HepG2 (cell line): ENCODE data around the gene PPDPF. TPM values are rescaled to one million over a fixed set of nuclear protein-coding genes. Genes with fewer than 3 reads are reported as not detected.
A peak's percentile ranks its signal among the peaks of the same experiment; 100 is the strongest.

ENCODE experiments used
- BORCS8-MEF2B ChIP-seq: sonication (generic); formaldehyde crosslinking; IDR thresholded peaks from 2 replicates; pipeline ENCODE4 v1.8.0; 2022; ENCODE audit warnings: mild to moderate bottlenecking, missing genetic modification reagents
- CSRNP1 ChIP-seq: sonication (generic); formaldehyde crosslinking; IDR thresholded peaks from 2 replicates; pipeline ENCODE4 v1.8.1; 2023; ENCODE audit warnings: mild to moderate bottlenecking, missing genetic modification reagents
- EHMT2 ChIP-seq: fragments of 200-600 bp; sonication (generic); IDR thresholded peaks from 2 replicates; pipeline ENCODE4 v1.7.0; 2017; ENCODE audit warnings: antibody characterized with exemption, low read depth, low read length, borderline replicate concordance
- GATAD1 ChIP-seq: IDR thresholded peaks from 2 replicates; pipeline ENCODE4 v1.6.1; 2016; ENCODE audit warnings: missing genetic modification reagents, missing compliant biosample characterization
- GATAD2A ChIP-seq: IDR thresholded peaks from 2 replicates; pipeline ENCODE4 v1.6.1; 2016
- HNRNPLL ChIP-seq: fragments of 200-400 bp; formaldehyde crosslinking; IDR thresholded peaks from 2 replicates; pipeline ENCODE4 v1.6.1; 2017; ENCODE audit warnings: mild to moderate bottlenecking, low read depth, low read length; ENCODE audit not compliant: poor library complexity, severe bottlenecking
- HOXA3 ChIP-seq: sonication (generic); formaldehyde crosslinking; IDR thresholded peaks from 2 replicates; pipeline ENCODE4 v1.5.0; 2020; ENCODE audit warnings: missing genetic modification reagents
- KLF11 ChIP-seq: IDR thresholded peaks from 2 replicates; pipeline ENCODE4 v1.6.1; 2016; ENCODE audit warnings: missing compliant biosample characterization
- RARG ChIP-seq: sonication (generic); formaldehyde crosslinking; IDR thresholded peaks from 2 replicates; pipeline ENCODE4 v1.4.0; 2020; ENCODE audit warnings: low read depth, mild to moderate bottlenecking, missing genetic modification reagents
- SOX6 ChIP-seq, 2 experiments: fragments of 450-650 bp in 1 of 2; sonication (generic) in 1 of 2; formaldehyde crosslinking in 1 of 2; IDR thresholded peaks; 2 replicates each; pipeline versions ENCODE4 v1.4.0 to v1.6.1; 2017 to 2020; ENCODE audit warnings: antibody characterized with exemption in 1 of 2, mild to moderate bottlenecking in 1 of 2, missing genetic modification reagents in 1 of 2
- ZBTB4 ChIP-seq: sonication (generic); formaldehyde crosslinking; IDR thresholded peaks from 2 replicates; pipeline ENCODE4 v1.4.0; 2020; ENCODE audit warnings: missing genetic modification reagents, mild to moderate bottlenecking, borderline replicate concordance
- ZBTB43 ChIP-seq: sonication (generic); formaldehyde crosslinking; conservative IDR thresholded peaks from 2 replicates; pipeline ENCODE4 v1.4.0; 2020; ENCODE audit warnings: missing genetic modification reagents
- ZFP41 ChIP-seq: sonication (generic); formaldehyde crosslinking; IDR thresholded peaks from 2 replicates; pipeline ENCODE4 v1.4.0; 2020; ENCODE audit warnings: mild to moderate bottlenecking, missing genetic modification reagents, borderline replicate concordance
- ZNF17 ChIP-seq: sonication (generic); formaldehyde crosslinking; IDR thresholded peaks from 2 replicates; pipeline ENCODE4 v1.5.0; 2020; ENCODE audit warnings: mild to moderate bottlenecking, missing genetic modification reagents
- ZNF263 ChIP-seq: sonication (generic); formaldehyde crosslinking; IDR thresholded peaks from 2 replicates; pipeline ENCODE4 v1.4.0; 2020; ENCODE audit warnings: missing genetic modification reagents
- ZNF331 ChIP-seq: sonication (generic); formaldehyde crosslinking; IDR thresholded peaks from 2 replicates; pipeline ENCODE4 v1.4.0; 2020; ENCODE audit warnings: missing genetic modification reagents
- ZNF343 ChIP-seq: sonication (generic); formaldehyde crosslinking; IDR thresholded peaks from 2 replicates; pipeline ENCODE4 v1.4.0; 2020; ENCODE audit warnings: mild to moderate bottlenecking, missing genetic modification reagents
- ZNF567 ChIP-seq: sonication (generic); formaldehyde crosslinking; IDR thresholded peaks from 2 replicates; pipeline ENCODE4 v1.8.1; 2023; ENCODE audit warnings: mild to moderate bottlenecking, missing genetic modification reagents, borderline replicate concordance
- ZNF770 ChIP-seq: sonication (generic); formaldehyde crosslinking; IDR thresholded peaks from 2 replicates; pipeline ENCODE4 v1.5.0; 2020; ENCODE audit warnings: mild to moderate bottlenecking, missing genetic modification reagents
- polyA plus RNA-seq, 8 experiments: library from polyadenylated mRNA; depleted of rRNA in 3 of 8; stranded (reverse) in 7 of 8; unstranded in 1 of 8; fragments of >200 nt; fragmentation: Illumina TruSeq in 4 of 8; extraction: Trizol in 4 of 8; gene quantifications; 2 replicates each; pipeline versions ENCODE4 v1.2.1 to v1.2.3, GENCODE V29; 2011 to 2016; ENCODE audit warnings: low read depth in 4 of 8, missing spikeins in 1 of 8, mixed read lengths in 1 of 8; ENCODE audit not compliant: insufficient read depth in 1 of 8
- total RNA-seq, 5 experiments: library from RNA; depleted of rRNA; stranded (reverse); fragments of >200 nt; fragmentation: Illumina TruSeq; extraction: Trizol; gene quantifications; 2 replicates each; pipeline ENCODE4 v1.2.3, GENCODE V29; 2016; ENCODE audit warnings: low read depth in 1 of 5

PPDPF gene
- total and polyA plus RNA-seq, 2 of the 13 experiments (the other 11 are each of a cell fraction or from before 2014, with no cell fraction given), result 1.8 to 7.0 TPM

- TF ChIP-seq ZFP41 (CRISPR knock-in tag), result peak; percentile 74; the same call in 1 of the 2 replicates
- no peak for TF ChIP-seq ZNF17 (CRISPR knock-in tag)
- TF ChIP-seq HOXA3 (CRISPR knock-in tag), result peak; percentile 90
- peak; percentile 88 for TF ChIP-seq ZBTB43
- peak; percentile 94 for TF ChIP-seq GATAD2A (CRISPR knock-in tag)
- peak; percentile 71; the same call in 1 of the 2 replicates for TF ChIP-seq ZNF331 (CRISPR knock-in tag)
- peak; percentile 95 for TF ChIP-seq ZNF567 (CRISPR knock-in tag)
- TF ChIP-seq RARG, result no peak
- TF ChIP-seq BORCS8-MEF2B (CRISPR knock-in tag), result peak; percentile 84
- TF ChIP-seq ZBTB4 (CRISPR knock-in tag), result peak; percentile 89; the same call in 1 of the 2 replicates
- peak; percentile 75; the same call in 1 of the 2 replicates for TF ChIP-seq KLF11 (CRISPR knock-in tag)
- TF ChIP-seq ZNF263 (CRISPR knock-in tag), result peak; percentile 72; the same call in 1 of the 2 replicates
- TF ChIP-seq EHMT2, result no peak
- no peak for TF ChIP-seq SOX6 (IDR thresholded peaks at IDR 0.05)
- TF ChIP-seq SOX6 (CRISPR knock-in tag; IDR thresholded peaks at IDR 0.05), result peak; percentile 78
- peak; percentile 86 for TF ChIP-seq ZNF343 (CRISPR knock-in tag)
- TF ChIP-seq CSRNP1 (CRISPR knock-in tag), result peak; percentile 89; the same call in 1 of the 2 replicates
- TF ChIP-seq GATAD1 (CRISPR knock-in tag), result peak; percentile 94
- TF ChIP-seq HNRNPLL, result peak; percentile 46
- peak; percentile 54; the same call in 1 of the 2 replicates for TF ChIP-seq ZNF770 (CRISPR knock-in tag)
Measured at GRCh38 chr20:63537525-63538203, 17.1 kb downstream of the PPDPF start (continued).
